A549 (cell line): ENCODE results near the gene OR13C4. TPM values are rescaled to one million over a fixed set of nuclear protein-coding genes. Genes with fewer than 3 reads are reported as not detected.

Source experiments
- ATAC-seq, 2 experiments: fragments of 200-7000 bp in 1 of 2; fragments of >200 bp in 1 of 2; cut with Nextera tagmentation in 1 of 2; cut with Tn5 transposase in 1 of 2; 3 replicates each; pipeline versions ENCODE4 v1.8.0 to v1.9.1; 2018 to 2020; ENCODE audit warnings: mild to moderate bottlenecking in 1 of 2, moderate library complexity in 1 of 2
- CTCF ChIA-PET: fragments of 300-600 bp; sonication (Branson Sonifier 250); formaldehyde crosslinking; extraction: SDS; loops from one replicate; lab custom pipeline; 2021; ENCODE audit warnings: antibody characterized with exemption, inconsistent platforms; lab: Yijun Ruan, JAX
- POLR2A ChIA-PET: fragments of 350-600 bp; formaldehyde crosslinking; extraction: SDS; loops from one replicate; lab custom pipeline; 2021; ENCODE audit warnings: antibody characterized with exemption, inconsistent platforms; lab: Yijun Ruan, JAX
- DNase-seq, 2 experiments: peaks; one replicate each; pipeline versions ENCODE4 v3.0.0 to v3.0.0-alpha.2; 2011 to 2016; ENCODE audit warnings: low read depth in 1 of 2, low spot score in 1 of 2
- FAIRE-seq: peaks from 2 replicates; lab custom pipeline; 2011; peaks lifted over from hg19 to GRCh38; lab: Jason Lieb, UNC
- H3K27ac ChIP-seq, 2 experiments: fragments of >200 bp; sonication (Bioruptor Twin); formaldehyde crosslinking; 3 replicates each; pipeline ENCODE4 v1.5.1; 2016 to 2017
- H3K4me1 ChIP-seq: fragments of >200 bp; sonication (Bioruptor Twin); formaldehyde crosslinking; 3 replicates; pipeline ENCODE4 v1.6.1; 2016
- H3K4me2 ChIP-seq: fragments of >200 bp; sonication (Bioruptor Twin); formaldehyde crosslinking; 3 replicates; pipeline ENCODE4 v1.6.1; 2016
- H3K4me3 ChIP-seq: fragments of >200 bp; sonication (Bioruptor Twin); formaldehyde crosslinking; 3 replicates; pipeline ENCODE4 v1.5.1; 2016
- H3K9me3 ChIP-seq: fragments of >200 bp; sonication (Bioruptor Twin); formaldehyde crosslinking; 3 replicates; pipeline ENCODE4 v1.6.1; 2016
- CBX2 ChIP-seq: fragments of 200-600 bp; sonication (generic); IDR thresholded peaks from 2 replicates; pipeline ENCODE4 v1.6.1; 2016; ENCODE audit warnings: low read depth, mild to moderate bottlenecking, borderline replicate concordance
- CHD2 ChIP-seq: fragments of 150-350 bp; IDR thresholded peaks from 2 replicates; pipeline ENCODE4 v1.6.1; 2014; ENCODE audit warnings: low read length; ENCODE audit not compliant: partially characterized antibody
- EHF ChIP-seq: fragments of 250-450 bp; sonication (Bioruptor Pico); IDR thresholded peaks from 2 replicates; pipeline ENCODE4 v1.5.0; 2020; ENCODE audit warnings: mild to moderate bottlenecking
- FOSL2 ChIP-seq, 2 experiments: fragments of 450-650 bp in 1 of 2; fragments of >200 bp in 1 of 2; sonication (Bioruptor Twin) in 1 of 2; formaldehyde crosslinking; IDR thresholded peaks; 2 replicates each; pipeline versions ENCODE4 v1.5.0 to v1.6.1; 2016 to 2020; ENCODE audit warnings: mild to moderate bottlenecking in 1 of 2, moderate library complexity in 1 of 2
- GATA3 ChIP-seq: IDR thresholded peaks from 2 replicates; pipeline ENCODE4 v1.6.1; 2012; ENCODE audit warnings: borderline replicate concordance
- HOXA7 ChIP-seq: fragments of 250-450 bp; sonication (Bioruptor Pico); IDR thresholded peaks from 2 replicates; pipeline ENCODE4 v1.5.0; 2020; ENCODE audit warnings: mild to moderate bottlenecking, moderate library complexity
- JUNB ChIP-seq: fragments of >200 bp; sonication (Bioruptor Twin); formaldehyde crosslinking; IDR thresholded peaks from 2 replicates; pipeline ENCODE4 v1.6.1; 2016
- KDM5A ChIP-seq: fragments of 200-600 bp; sonication (generic); IDR thresholded peaks from 2 replicates; pipeline ENCODE4 v1.6.1; 2016; ENCODE audit warnings: antibody characterized with exemption, mild to moderate bottlenecking
- MAFK ChIP-seq: fragments of 450-650 bp; IDR thresholded peaks from 2 replicates; pipeline ENCODE4 v1.6.1; 2014; ENCODE audit not compliant: partially characterized antibody
- MAX ChIP-seq: IDR thresholded peaks from 2 replicates; pipeline ENCODE4 v1.6.1; 2012
- MYC ChIP-seq: IDR thresholded peaks from 2 replicates; pipeline ENCODE4 v1.6.1; 2012; ENCODE audit warnings: mild to moderate bottlenecking, inconsistent platforms, low read length, improper control_type of control experiment, borderline replicate concordance
- NFE2L2 ChIP-seq: fragments of 150-350 bp; conservative IDR thresholded peaks from 2 replicates; pipeline ENCODE4 v1.6.1; 2014; ENCODE audit warnings: low read length
- NPAS2 ChIP-seq: fragments of 250-450 bp; sonication (Bioruptor Pico); IDR thresholded peaks from 2 replicates; pipeline ENCODE4 v1.8.0; 2022; ENCODE audit warnings: mild to moderate bottlenecking, moderate library complexity, borderline replicate concordance
- RAD21 ChIP-seq, 2 experiments: fragments of >200 bp in 1 of 2; sonication (Bioruptor Twin) in 1 of 2; formaldehyde crosslinking in 1 of 2; IDR thresholded peaks in 1 of 2; conservative IDR thresholded peaks in 1 of 2; 2 replicates in 1 of 2; 3 replicates in 1 of 2; pipeline ENCODE4 v1.6.1; 2012 to 2018; ENCODE audit warnings: inconsistent platforms in 1 of 2
- RFX5 ChIP-seq: fragments of 450-650 bp; IDR thresholded peaks from 2 replicates; pipeline ENCODE4 v1.7.1; 2014; ENCODE audit warnings: antibody characterized with exemption, mild to moderate bottlenecking, moderate library complexity
- RNF2 ChIP-seq: fragments of 200-600 bp; sonication (generic); IDR thresholded peaks from 2 replicates; pipeline ENCODE4 v1.6.1; 2016; ENCODE audit warnings: low read depth, mild to moderate bottlenecking, antibody characterized with exemption, moderate library complexity, borderline replicate concordance
- SREBF2 ChIP-seq: fragments of 450-650 bp; IDR thresholded peaks from 2 replicates; pipeline ENCODE4 v1.6.1; 2014; ENCODE audit warnings: mild to moderate bottlenecking, moderate library complexity
- TFCP2L1 ChIP-seq: fragments of 250-450 bp; sonication (Bioruptor Pico); IDR thresholded peaks from 2 replicates; pipeline ENCODE4 v1.5.0; 2021; ENCODE audit warnings: mild to moderate bottlenecking
- TP53 ChIP-seq: fragments of 250-450 bp; sonication (Bioruptor Pico); IDR thresholded peaks from 2 replicates; pipeline ENCODE4 v1.5.0; 2021; ENCODE audit warnings: mild to moderate bottlenecking, moderate library complexity
- ZFP36 ChIP-seq: fragments of 450-650 bp; IDR thresholded peaks from 2 replicates; pipeline ENCODE4 v1.6.1; 2014; ENCODE audit warnings: borderline replicate concordance; ENCODE audit not compliant: partially characterized antibody
- ZNF302 ChIP-seq: fragments of 250-450 bp; sonication (Bioruptor Pico); IDR thresholded peaks from 2 replicates; pipeline ENCODE4 v1.9.0; 2021; ENCODE audit warnings: inconsistent platforms, mild to moderate bottlenecking, moderate library complexity
- ZSCAN20 ChIP-seq: fragments of 250-450 bp; sonication (Bioruptor Pico); IDR thresholded peaks from 2 replicates; pipeline ENCODE4 v1.8.0; 2022; ENCODE audit warnings: mild to moderate bottlenecking, moderate library complexity
- WGBS: methylation state at CpG from one replicate; pipeline ENCODE4 v1.1.6; 2017; ENCODE audit errors: missing lambda C conversion rate; 5-methylcytosine and 5-hydroxymethylcytosine counted together
- polyA plus RNA-seq, 4 experiments: library from polyadenylated mRNA; depleted of rRNA in 3 of 4; stranded (reverse); fragments of >200 nt; fragmentation: RNase III in 1 of 4; extraction: RNeasy Plus Mini Kit Qiagen cat#74134 plus additional on column Dnase treatment in 1 of 4; gene quantifications; 2 replicates in 3 of 4; 3 replicates in 1 of 4; pipeline ENCODE4 v1.2.3, GENCODE V29; 2011 to 2017
- TF ChIP-seq, protein P1 (sequence below): fragments of >200 bp; sonication (Bioruptor Twin); formaldehyde crosslinking; IDR thresholded peaks from 3 replicates; pipeline ENCODE4 v1.5.1; 2016
- TF ChIP-seq, protein P2 (sequence below): fragments of 250-450 bp; sonication (Bioruptor Pico); IDR thresholded peaks from 2 replicates; pipeline ENCODE4 v1.5.0; 2021; ENCODE audit warnings: mild to moderate bottlenecking, moderate library complexity, borderline replicate concordance
- TF ChIP-seq, protein P3 (sequence below): fragments of >200 bp; sonication (Bioruptor Twin); formaldehyde crosslinking; IDR thresholded peaks from 3 replicates; pipeline ENCODE4 v1.6.1; 2016

The OR13C4 gene
- polyA plus RNA-seq, 2 of the 4 experiments (the other 2 are of a cell fraction), result not detected

DNA sequence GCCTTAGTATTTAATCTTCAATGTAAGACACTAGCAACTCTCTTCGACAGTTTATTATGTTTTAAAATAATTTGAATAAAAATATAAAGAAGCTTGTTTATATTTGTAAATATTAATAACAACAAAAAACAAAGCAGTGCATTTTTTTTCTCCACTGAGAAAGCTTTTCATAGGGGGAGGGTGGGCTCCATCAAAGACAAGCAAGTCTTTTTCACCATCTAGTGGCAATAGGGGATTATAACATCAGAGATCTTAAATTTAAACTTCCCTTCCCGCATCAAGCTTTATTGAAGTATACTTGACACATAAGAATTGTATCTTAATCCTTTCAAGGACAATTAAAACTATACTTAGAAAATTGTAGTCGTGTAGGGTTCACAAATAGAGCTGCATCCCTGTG is 32.2 kb downstream of the OR13C4 start:
- H3K4me3 ChIP-seq, result no peak overlapping the region
- 28% methylated on average over 3 of the region's 3 CpGs for WGBS
- no peak overlapping the region for H3K4me2 ChIP-seq
- no peak for TF ChIP-seq RNF2
- TF ChIP-seq EHF (CRISPR knock-in tag), result no peak
- TF ChIP-seq RAD21 (conservative IDR thresholded peaks at IDR 0.05 in 1 of 2, IDR thresholded peaks at IDR 0.05 in 1 of 2), result peak; percentile 41 to 44; a peak in 3 of 5 replicates
- TF ChIP-seq, protein P1, sequence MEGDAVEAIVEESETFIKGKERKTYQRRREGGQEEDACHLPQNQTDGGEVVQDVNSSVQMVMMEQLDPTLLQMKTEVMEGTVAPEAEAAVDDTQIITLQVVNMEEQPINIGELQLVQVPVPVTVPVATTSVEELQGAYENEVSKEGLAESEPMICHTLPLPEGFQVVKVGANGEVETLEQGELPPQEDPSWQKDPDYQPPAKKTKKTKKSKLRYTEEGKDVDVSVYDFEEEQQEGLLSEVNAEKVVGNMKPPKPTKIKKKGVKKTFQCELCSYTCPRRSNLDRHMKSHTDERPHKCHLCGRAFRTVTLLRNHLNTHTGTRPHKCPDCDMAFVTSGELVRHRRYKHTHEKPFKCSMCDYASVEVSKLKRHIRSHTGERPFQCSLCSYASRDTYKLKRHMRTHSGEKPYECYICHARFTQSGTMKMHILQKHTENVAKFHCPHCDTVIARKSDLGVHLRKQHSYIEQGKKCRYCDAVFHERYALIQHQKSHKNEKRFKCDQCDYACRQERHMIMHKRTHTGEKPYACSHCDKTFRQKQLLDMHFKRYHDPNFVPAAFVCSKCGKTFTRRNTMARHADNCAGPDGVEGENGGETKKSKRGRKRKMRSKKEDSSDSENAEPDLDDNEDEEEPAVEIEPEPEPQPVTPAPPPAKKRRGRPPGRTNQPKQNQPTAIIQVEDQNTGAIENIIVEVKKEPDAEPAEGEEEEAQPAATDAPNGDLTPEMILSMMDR, result peak; percentile 30; the same call in 2 of the 3 replicates
- TF ChIP-seq, all 56 proteins: peak for 2
- Histone ChIP-seq H3K4me1 (no peaks in the 10 kb centered on the region), H3K9me3 (no peaks in the 10 kb centered on the region), H3K27ac (no peak overlapping the region)
- CTCF ChIA-PET, result interaction anchor here (0.6 to 1.0 kb wide), 3 partner anchors 9 to 1164 kb away, joined by 3 read pairs; no protein-coding TSS in a partner anchor
- ATAC-seq (no peak), DNase-seq (peak in 1 of 2 experiments; percentile 18), FAIRE-seq (no peak)
- POLR2A ChIA-PET, result no interaction called here

DNA sequence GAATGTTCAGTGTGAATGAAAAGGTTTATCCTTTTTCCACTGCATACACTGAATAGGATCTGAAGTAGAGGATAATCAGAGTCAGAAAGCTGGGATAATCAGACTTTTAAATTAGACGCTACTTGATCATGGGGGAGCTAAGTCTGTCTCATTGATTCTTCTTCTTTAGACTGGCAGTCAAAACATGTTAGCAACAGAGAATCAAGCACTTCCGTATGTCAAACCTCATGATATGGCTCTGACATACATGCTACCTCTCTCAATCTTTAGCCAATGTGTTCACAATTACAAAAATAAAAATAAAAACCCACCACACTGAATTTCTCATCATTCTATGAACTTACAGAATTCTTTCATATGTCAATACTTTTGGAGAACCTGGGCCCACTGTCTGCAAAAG is 42.0 kb downstream of the OR13C4 start:
- no peaks in the 10 kb centered on the region for H3K4me1 ChIP-seq
- FAIRE-seq, result no peak
- POLR2A ChIA-PET, result no interaction called here
- H3K9me3 ChIP-seq, result no peaks in the 10 kb centered on the region
- DNase-seq, result no peak
- TF ChIP-seq GATA3, result no peak
- TF ChIP-seq FOSL2 (IDR thresholded peaks at IDR 0.05), result no peak
- no peak for TF ChIP-seq FOSL2 (CRISPR knock-in tag; IDR thresholded peaks at IDR 0.05)
- TF ChIP-seq ZSCAN20 (CRISPR knock-in tag), result no peak
- TF ChIP-seq TP53 (CRISPR knock-in tag), result no peak
- TF ChIP-seq, protein P2, sequence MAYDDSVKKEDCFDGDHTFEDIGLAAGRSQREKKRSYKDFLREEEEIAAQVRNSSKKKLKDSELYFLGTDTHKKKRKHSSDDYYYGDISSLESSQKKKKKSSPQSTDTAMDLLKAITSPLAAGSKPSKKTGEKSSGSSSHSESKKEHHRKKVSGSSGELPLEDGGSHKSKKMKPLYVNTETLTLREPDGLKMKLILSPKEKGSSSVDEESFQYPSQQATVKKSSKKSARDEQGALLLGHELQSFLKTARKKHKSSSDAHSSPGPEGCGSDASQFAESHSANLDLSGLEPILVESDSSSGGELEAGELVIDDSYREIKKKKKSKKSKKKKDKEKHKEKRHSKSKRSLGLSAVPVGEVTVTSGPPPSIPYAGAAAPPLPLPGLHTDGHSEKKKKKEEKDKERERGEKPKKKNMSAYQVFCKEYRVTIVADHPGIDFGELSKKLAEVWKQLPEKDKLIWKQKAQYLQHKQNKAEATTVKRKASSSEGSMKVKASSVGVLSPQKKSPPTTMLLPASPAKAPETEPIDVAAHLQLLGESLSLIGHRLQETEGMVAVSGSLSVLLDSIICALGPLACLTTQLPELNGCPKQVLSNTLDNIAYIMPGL, result no peak
- no peak for TF ChIP-seq KDM5A
- no peak for TF ChIP-seq CHD2
- no peak for TF ChIP-seq TFCP2L1 (CRISPR knock-in tag)
- no peak for TF ChIP-seq NFE2L2
- CTCF ChIA-PET, result interaction anchor here (1.1 kb wide), 1 partner anchor 308 kb away, joined by 4 read pairs; no protein-coding TSS in a partner anchor
- no peak for ATAC-seq
- no peak overlapping the region for H3K4me2 ChIP-seq
- no peak overlapping the region for H3K27ac ChIP-seq
- 21% methylated on average over 2 of the region's 2 CpGs for WGBS
- H3K4me3 ChIP-seq, result no peak overlapping the region

DNA sequence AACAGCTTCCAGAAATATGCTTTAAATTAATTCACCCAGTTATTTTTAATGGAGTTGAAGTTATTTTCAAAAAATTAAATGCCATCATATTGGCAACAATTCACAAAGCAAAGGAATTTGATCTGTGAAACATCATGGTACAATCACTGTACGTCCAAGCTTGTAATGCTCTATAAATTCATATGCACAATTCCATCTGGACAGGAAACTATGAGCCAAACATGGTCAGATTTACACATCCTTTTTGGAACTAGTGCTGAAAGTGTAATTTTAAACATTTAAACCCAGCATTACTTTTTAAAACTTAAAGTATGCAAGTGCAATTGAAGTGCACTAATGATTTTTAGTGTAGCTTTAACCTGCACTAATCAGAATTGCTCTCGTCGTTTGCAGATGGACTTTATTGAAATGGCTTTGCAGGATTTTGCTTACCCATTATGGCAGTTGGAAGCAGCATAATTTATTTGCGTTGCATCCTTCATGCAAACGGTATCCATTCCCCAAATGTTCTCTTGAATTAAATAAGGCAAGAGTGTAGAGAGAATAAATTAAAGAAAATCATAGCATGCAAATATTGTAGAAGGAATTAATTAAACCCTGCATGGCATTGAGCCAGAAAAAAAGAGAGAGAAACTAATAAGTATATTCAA is 44.0 kb downstream of the OR13C4 start:
- Histone ChIP-seq H3K4me2 (no peak overlapping the region), H3K4me3 (no peak overlapping the region), H3K27ac (no peak overlapping the region), H3K4me1 (no peaks in the 10 kb centered on the region), H3K9me3 (no peaks in the 10 kb centered on the region)
- TF ChIP-seq EHF (CRISPR knock-in tag), result no peak
- no peak for TF ChIP-seq HOXA7 (CRISPR knock-in tag)
- no peak for TF ChIP-seq JUNB
- no peak for TF ChIP-seq NFE2L2
- no peak for TF ChIP-seq ZSCAN20 (CRISPR knock-in tag)
- TF ChIP-seq MYC, result no peak
- TF ChIP-seq ZFP36, result no peak
- no peak for TF ChIP-seq CHD2
- no peak for TF ChIP-seq MAFK
- no peak for TF ChIP-seq SREBF2
- TF ChIP-seq MAX, result no peak
- TF ChIP-seq CBX2, result no peak
- TF ChIP-seq, protein P3, sequence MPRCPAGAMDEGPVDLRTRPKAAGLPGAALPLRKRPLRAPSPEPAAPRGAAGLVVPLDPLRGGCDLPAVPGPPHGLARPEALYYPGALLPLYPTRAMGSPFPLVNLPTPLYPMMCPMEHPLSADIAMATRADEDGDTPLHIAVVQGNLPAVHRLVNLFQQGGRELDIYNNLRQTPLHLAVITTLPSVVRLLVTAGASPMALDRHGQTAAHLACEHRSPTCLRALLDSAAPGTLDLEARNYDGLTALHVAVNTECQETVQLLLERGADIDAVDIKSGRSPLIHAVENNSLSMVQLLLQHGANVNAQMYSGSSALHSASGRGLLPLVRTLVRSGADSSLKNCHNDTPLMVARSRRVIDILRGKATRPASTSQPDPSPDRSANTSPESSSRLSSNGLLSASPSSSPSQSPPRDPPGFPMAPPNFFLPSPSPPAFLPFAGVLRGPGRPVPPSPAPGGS, result no peak
- TF ChIP-seq NPAS2 (CRISPR knock-in tag), result no peak
- TF ChIP-seq, protein P2, result no peak
- TF ChIP-seq RFX5, result no peak
- TF ChIP-seq ZNF302 (CRISPR knock-in tag), result no peak
- ATAC-seq (no peak), DNase-seq (no peak), FAIRE-seq (no peak)
- POLR2A ChIA-PET, result no interaction called here
- CTCF ChIA-PET, result no interaction called here
- WGBS, result 16% methylated on average over 5 of the region's 5 CpGs
